ENCODE results near the gene DIS3L2. TPM values are rescaled to one million over a fixed set of nuclear protein-coding genes. Genes with fewer than 3 reads are reported as not detected.

DIS3L2 gene
- total RNA-seq, 1 experiment from 2014 or later: 28.5 TPM

- TF ChIP-seq USF2 (CRISPR knock-in tag; IDR thresholded peaks at IDR 0.05) (no peak), FOXJ3 (CRISPR knock-in tag; IDR thresholded peaks at IDR 0.05; ENCODE audit: borderline replicate concordance) (no peak), RELA (CRISPR knock-in tag; IDR thresholded peaks at IDR 0.05; ENCODE audit: borderline replicate concordance) (no peak), PRDM15 (CRISPR knock-in tag; IDR thresholded peaks at IDR 0.05) (no peak), ZNF281 (CRISPR knock-in tag; IDR thresholded peaks at IDR 0.05) (no peak), ZNF532 (CRISPR knock-in tag; IDR thresholded peaks at IDR 0.05; ENCODE audit: borderline replicate concordance) (no peak), ZNF425 (CRISPR knock-in tag; conservative IDR thresholded peaks at IDR 0.05) (no peak), NR1H2 (CRISPR knock-in tag; IDR thresholded peaks at IDR 0.05) (no peak), EMX1 (CRISPR knock-in tag; IDR thresholded peaks at IDR 0.05) (no peak), ATF1 (CRISPR knock-in tag; IDR thresholded peaks at IDR 0.05) (no peak), TEAD1 (CRISPR knock-in tag; IDR thresholded peaks at IDR 0.05) (no peak)
- POLR2A ChIA-PET: no interaction called here
- DNase-seq (ENCODE audit: low spot score): no peak
- CTCF ChIA-PET: interaction anchor here (0.8 to 2.0 kb wide), 5 partner anchors 8 to 33 kb away, joined by 3 to 27 read pairs (median 4); partner anchors contain the start of gene NPPC
- Mint-ChIP-seq H3K4me1 (no peaks in the 10 kb centered on the region), H3K27me3 (ENCODE audit: low read depth) (peaks cover 9% of the 10 kb centered on the region), H3K27ac (no peak overlapping the region), H3K9me3 (no peaks in the 10 kb centered on the region), H3K36me3 (no peaks in the 10 kb centered on the region), H3K4me3 (no peak overlapping the region)
- ATAC-seq: no peak
These were observed 27.6 kb upstream of the DIS3L2 start for GRCh38 chr2:231933916-231934401.

Data from WTC11 (cell line).